NCI-H1436 treated with DMSO at 0.1 percent for 48 hours (cell line): ENCODE measurements around the gene KRTAP4-7.
"Not testable (repeated sequence)": the region's sequence is repeated elsewhere in the genome, so short reads cannot be mapped to it uniquely, and the experiment has no call there.

Source experiments
- DNase-seq: peaks from one replicate; lab custom pipeline; 2025; lab: John Stamatoyannopoulos, UW

Gene KRTAP4-7

DNA sequence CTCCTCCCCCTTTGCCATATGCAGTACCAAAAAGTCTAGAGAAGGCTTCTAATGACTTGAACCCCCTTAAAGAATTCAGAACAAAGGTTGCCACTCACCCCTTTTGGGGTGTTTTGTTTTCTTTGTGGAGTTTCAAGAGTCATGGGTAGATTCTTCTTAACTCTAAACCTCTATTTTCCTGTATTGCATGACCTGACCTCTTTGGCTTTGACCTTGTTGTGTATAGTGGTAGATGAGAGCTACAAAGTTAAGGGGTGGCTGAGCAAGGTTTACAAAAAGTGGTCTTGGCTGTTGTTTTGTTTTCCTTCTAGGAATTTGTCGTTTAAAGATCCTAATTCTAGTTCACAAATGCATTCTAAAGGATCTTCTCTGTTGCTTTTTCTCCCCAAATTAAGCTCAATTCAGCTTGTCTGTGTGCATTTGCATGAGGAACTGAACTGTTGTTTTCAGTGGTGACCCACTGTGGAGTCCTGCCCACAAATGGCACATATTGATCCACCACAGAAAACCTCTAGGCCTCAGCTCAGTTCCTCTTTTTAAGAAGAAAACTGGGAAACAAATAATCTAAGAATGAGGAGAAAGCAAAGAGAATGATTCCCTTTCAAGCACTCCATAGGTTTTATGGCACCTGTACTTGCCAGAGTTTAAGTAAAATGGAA, 24.9 kb downstream of the KRTAP4-7 start:
- not testable (repeated sequence) for DNase-seq

DNA sequence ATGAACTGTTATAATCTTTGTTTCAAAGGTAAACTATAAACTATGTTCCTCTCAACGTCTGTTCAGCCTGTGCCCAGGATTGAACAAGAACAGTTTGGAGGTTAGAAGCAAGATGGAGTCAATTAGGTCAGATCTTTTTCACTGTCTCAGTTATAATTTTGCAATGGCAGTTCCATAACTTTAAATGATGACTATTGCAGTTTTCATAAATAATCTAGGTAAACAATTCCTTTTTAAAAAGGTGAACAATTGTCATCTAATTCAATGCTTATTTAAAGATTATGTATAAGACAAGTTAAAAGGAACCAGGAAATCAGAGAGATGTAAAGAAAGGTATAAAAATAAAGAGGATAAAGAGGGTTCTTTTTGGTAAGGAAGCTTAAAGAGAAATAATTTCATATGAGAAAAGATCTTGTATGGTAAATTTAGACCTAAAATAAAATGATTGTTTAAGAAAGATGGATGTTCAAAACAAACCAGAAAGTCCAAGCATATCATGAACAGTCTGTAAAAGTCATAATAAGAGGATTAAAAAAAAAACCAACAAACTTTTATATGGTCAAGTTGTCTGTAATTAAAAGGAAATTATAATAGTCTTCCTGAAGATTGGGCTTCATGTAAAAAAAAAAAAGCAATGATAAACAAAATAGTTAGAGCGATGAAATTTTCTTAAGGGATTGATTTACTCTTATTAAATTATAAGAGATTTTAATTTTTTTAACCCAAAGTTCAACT, 27.4 kb downstream of the KRTAP4-7 start:
- DNase-seq: no peak

DNA sequence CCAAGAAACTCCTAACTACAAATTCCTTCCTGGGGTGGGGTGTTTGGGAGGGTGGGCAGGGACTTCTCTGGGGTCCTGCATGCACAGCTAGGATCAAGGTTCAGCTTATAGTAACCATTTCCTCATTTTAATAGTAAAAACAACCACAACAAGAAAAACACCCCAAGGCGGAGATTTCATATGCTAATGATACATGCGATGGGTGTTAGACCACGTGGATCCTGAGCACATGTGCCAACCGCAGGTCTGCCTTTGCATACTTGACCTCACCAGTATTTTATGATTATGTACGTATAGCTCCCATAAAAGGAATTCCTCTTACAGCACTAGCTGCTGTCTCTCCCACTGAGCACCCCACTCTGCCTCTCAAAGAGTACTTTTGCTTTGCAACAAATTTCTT, 32.3 kb downstream of the KRTAP4-7 start:
- no peak for DNase-seq

DNA sequence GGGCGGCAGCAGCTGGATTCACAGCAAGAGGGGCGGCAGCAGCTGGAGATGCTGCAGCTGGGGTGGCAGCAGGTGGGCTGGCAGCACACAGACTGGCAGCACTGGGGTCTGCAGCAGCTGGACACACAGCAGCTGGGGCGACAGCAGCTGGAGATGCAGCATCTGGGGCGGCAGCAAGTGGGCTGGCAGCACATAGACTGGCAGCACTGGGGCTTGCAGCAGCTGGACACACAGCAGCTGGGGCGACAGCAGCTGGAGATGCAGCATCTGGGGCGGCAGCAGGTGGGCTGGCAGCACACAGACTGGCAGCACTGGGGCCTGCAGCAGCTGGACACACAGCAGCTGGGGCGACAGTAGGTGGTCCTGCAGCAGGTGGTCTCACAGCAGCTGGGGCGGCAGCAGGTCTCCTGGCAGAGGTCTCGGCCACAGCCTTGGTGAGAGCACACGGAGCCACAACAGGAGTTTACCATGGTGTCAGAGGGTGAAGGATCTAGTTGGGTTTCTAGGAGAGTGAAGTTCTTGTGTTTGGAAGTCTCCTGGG, 34.0 kb downstream of the KRTAP4-7 start, which contains the start of gene KRTAP4-11:
Gene KRTAP4-11, minus strand, starts transcription at position 528 of the 541 bp plus-strand sequence. Its CDS starts 58 bp downstream, at position 470.
- DNase-seq: not testable (repeated sequence)

DNA sequence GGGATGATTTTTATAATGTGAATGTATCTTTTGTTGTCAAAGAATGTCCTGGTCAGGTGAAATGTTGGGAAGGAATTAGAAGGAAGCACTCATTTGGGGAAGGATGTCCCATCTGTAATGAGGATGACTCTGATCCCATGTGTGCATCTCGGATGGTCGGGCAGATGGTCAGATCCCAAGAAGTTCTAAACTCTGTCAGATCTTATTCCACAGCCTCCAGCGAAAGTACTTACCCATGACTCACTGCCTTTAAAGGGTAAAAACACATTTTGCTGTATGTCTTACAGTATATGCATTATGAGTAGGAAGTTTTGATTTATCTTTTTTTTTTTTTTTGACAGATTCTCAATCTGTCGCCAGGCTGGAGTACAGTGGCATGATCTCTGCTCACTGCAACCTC, 34.8 kb downstream of the KRTAP4-7 start:
- DNase-seq: no peak

DNA sequence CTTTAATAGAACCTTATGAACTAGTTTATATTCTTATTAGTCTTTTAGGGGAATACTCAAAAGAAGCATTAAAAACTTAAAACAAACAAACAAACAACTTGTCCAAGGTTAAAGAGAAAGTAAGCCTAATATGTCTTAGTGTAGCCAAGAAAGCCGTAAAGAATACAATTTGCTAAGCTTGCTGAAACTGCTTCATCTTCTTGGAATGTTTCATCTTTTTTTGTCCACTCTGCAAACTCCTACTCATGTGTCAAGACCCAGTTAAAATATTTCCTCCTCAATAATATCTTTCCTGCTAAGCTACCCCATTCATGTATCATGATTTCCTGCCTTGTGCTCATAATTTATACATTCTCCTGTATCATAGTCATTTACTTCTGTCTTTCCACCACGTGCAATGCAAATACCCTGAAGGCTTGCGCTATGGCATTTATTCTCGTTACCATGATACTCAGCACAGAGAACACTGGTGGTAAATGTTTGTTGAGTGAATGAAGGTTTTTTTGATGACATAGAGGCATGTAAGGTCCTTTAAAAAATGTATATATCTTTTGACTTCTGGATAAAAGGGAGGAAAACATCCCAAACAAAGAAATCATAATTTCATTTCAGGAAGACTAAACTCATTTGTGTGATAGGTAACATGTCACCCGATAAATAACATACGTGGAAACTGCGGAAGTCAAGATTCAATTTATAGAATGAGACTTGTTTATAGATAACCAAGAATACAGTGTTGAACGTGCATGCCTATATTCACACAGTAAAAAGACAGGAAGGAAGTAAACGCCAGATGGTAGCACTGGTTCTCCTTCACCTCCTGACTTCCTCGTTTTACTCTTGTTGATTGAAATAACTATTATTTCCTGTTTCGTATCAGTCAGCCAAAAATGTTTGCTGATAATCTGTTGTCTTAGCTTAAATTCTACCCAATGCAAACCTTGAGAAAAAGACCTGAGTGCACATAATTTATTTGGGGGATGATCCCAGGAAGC, 36.0 kb downstream of the KRTAP4-7 start:
- not testable (repeated sequence) for DNase-seq

DNA sequence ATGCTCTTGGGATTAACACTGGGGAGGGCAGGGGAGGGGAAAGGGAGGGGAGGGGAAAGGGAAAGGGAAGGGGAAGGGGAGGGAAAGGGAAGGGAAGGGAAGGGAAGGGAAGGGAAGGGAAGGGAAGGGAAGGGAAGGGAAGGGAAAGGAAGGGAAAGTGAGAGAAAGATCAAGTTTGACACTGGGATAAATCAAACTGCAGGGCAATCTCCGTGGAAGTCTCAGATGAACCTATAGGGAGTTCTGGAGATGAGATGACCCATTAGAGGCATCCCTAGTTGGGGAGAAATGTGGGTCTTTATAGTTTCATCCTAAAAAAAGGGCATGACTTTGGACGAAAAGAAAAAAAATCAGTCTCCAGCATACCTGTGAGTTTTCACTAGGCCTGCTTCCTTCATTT, 37.8 kb downstream of the KRTAP4-7 start:
- DNase-seq: no peak

DNA sequence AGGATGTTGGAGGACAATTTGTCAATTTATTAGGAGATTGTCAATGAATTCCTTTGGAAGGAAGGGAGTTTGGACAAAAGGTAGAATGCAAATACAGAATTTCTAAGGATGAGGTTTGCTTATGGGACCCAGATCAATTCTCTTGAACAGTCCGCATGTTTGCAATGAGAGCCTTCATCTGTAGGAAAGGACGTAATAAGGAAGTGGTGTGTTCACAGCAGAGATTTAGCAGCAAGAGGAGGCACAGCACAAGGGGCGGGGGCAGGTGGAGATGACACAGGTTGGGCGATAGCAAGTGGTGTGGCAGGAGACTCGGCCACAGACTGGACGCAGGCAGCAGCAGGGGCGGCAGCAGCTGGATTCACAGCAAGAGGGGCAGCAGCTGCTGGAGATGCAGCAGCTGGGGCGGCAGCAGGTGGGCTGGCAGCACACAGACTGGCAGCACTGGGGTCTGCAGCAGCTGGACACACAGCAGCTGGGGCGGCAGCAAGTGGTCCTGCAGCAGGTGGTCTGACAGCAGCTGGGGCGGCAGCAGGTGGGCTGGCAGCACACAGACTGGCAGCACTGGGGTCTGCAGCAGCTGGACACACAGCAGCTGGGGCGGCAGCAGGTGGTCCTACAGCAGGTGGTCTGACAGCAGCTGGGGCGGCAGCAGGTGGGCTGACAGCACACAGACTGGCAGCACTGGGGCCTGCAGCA, 39.5 kb downstream of the KRTAP4-7 start:
- not testable (repeated sequence) for DNase-seq

DNA sequence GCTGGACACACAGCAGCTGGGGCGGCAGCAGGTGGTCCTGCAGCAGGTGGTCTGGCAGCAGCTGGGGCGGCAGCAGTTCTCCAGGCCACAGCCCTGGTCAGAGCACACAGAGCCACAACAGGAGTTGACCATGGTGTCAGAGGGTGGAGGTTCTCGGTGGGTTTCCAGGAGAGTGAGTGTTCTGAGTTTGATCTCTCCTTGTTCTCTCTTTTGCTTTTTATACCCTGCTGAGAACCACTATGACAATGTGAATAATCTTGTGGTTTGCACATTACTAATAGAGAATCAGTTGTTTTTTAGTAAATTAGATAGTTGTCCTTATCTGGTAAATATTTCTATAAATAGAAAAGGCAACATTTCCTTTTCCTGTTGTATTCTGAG, 40.0 kb downstream of the KRTAP4-7 start, which contains the start of gene KRTAP4-12:
Gene KRTAP4-12, minus strand, starts transcription at position 192 of the 381 bp plus-strand sequence. Its CDS starts 60 bp downstream, at position 132.
- not testable (repeated sequence) for DNase-seq

DNA sequence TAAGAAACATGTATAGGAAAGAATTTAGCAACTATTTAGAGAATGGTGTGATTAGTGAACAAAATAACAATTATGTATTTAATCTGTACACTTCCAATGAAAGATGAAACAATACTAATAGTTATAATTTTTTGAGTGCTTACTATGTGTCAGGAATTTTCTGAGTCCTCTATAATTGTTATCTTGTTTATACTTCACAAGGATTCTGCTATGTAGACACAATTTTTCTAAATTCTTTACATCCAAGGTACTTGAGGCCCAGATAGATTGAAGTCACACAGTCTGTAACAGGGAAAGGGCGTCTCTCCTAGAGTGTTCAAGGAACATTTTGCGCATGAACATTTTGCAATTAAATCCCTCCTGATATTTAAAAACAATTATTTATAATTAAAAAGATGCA, 41.1 kb downstream of the KRTAP4-7 start:
- DNase-seq: no peak

DNA sequence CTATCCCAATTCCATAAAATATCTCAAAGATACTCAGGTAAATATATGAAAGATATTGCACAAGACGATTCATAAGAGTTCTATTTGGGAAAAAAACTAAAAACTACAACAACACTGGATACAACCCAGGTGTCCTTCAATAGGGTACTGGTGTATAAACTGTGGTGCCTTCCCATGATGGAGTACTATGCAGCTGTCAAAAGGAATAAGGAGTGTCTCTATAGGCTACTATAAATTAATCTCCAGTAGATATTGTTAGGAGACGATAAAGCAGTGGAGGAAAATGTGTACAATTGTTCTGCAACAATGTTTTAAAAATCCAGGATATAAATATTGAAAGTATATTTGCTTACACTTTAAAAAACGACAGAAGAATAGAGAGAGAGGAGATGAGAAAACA, 42.5 kb downstream of the KRTAP4-7 start:
- DNase-seq: no peak

DNA sequence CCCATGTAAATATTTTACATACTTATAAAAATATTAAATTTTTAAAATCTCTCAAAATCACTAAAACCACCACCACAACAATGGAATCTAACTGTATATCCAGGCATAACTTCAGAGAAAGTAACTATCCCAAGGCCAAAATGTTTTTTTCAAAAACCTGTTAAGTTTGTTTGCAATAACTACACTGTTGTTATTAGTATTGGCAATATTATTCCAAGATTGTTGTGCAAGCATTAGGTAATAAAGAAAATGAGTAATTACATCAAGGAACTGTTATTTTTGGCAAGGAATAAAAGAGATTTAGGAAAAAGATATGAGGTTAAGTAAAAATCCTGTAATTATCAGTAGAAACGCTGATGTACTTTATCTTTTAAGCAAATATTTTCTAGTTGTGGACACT, 43.4 kb downstream of the KRTAP4-7 start:
- DNase-seq: no peak

DNA sequence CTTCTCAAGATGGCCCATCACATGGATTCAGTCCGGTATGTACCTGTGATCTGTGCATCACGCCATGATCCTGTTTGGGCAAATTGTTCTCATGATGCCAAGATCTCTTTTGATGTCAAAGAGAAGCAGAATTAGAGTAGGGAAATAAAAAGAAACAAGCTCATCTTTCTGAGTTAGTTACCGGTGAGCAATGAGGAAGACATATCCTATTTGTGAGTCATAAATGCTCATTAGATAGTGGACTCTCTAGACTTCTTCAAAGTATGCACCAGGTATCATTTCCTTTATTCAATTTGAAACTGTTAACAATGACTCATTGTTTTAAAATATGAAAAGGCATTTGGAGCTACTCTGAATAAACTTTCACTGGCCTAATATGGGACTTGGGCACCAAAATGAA, 48.0 kb downstream of the KRTAP4-7 start:
- DNase-seq: no peak

DNA sequence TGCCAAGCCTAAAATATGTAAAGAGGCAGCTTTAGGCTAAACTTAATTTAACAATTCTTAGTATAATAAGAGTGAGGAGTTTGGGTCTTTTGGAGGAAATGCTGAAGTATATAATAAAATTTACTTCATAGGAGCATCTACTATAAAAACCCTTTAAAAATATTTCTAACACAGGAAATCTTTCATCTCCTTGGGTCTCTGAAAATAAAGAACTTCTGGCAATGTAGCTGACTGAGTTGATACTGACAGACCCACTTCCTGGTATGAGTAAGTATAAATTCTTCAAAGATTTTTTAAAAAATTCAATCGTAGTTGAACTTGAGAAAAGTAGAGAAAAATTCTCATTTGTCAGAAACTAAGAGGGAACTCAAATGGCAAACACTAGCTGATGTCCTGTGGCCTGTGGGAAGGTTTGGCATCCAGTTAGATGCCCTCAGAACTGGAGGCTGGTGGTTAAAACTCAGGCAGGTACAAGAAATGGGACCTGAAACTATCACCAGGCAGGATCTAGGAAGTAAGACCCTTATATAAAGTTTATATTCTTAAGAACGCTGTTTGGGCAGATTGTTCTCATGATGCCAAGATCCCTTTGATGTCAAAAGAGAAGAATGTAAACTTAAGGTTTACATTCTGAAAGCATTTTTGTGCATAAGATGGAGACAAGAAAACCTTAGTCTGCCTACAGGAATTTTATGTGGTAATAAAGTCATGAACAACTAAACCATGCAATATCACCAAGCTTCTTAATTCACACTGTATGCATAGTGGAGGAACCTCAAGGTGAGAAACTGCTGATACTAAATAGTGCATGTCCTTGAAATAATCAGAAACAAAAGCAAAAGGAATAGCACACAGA, 50.2 kb downstream of the KRTAP4-7 start:
- no peak for DNase-seq
